T47D (cell line): Measurements from ENCODE around the gene CAMK2D.

Source experiments
- DNase-seq, 2 experiments: peaks; one replicate each; pipeline versions ENCODE4 v3.0.0 to v3.0.0-alpha.2; 2011 to 2012; ENCODE audit warnings: low read depth in 1 of 2, low spot score in 1 of 2
- JUND ChIP-seq: IDR thresholded peaks from 2 replicates; pipeline ENCODE4 v1.6.1; 2012; ENCODE audit warnings: low read depth
- in situ Hi-C: cut with HindIII; loops from 2 replicates; pipeline ENCODE4 v1.10.0; 2016; ENCODE audit warnings: low sequenced_read_pairs, low pct_unique_long_range_greater_than_20kb

CAMK2D gene

DNA sequence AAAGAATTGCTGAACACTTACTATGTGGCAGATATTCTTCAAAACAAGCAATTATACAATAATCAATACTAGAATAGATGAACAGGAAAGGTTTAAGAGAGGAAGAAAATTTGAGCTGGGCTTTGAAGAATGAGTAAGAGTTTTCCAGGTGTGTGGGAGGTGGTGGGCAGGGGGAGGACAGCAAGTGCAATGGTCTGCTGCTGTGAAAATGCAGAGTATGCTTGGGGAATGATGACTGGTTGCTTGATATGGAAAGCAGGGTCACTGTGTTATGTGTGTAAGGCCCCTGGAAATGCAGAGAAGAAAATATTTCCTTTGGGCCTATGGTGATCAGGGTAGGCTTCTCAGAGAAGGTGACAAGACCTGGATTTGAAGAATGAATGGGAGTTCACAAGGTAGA, 300.3 kb downstream of the CAMK2D start:
- DNase-seq, result no peak
- no peak for TF ChIP-seq JUND
- in situ Hi-C loops, result no loop called here

DNA sequence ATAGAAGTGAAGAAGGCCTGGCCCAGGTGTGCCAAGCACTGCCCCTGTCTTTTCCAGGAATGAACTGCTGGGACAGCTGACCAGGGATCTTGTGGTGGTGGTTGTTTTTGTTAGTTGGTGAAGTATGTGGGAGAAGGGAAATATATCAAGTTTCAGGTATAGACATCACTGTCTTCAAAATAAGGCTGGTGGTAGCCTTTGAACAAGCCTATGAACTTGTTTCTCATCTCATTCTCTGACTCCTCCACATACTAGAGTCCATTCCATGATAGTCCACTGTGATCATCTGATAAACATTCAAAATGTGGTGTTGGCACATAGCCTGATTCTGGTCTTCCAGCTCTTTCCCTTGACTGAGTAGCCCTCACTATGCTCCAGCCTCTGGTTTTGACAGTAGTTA, 303.7 kb downstream of the CAMK2D start:
- in situ Hi-C loops, result no loop called here
- no peak for TF ChIP-seq JUND
- no peak for DNase-seq

DNA sequence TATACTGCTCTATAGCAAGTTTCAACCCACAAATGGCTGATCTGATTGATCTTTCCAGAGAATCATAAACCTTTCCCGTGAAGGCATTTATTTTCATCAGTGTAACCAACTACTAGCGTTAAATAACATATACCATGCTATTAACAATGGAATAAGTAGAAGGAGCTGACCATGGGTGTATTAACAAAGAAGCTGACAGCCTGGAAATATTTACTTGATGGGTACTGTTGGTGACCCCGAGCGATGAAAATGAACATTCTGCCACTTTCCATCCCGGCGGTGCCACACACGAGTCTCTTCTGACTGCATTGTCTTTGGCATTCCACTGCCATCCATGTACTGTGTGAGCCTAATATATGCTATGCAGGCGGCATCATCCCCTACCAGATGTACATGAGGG, 304.4 kb downstream of the CAMK2D start:
- in situ Hi-C loops, result no loop called here

DNA sequence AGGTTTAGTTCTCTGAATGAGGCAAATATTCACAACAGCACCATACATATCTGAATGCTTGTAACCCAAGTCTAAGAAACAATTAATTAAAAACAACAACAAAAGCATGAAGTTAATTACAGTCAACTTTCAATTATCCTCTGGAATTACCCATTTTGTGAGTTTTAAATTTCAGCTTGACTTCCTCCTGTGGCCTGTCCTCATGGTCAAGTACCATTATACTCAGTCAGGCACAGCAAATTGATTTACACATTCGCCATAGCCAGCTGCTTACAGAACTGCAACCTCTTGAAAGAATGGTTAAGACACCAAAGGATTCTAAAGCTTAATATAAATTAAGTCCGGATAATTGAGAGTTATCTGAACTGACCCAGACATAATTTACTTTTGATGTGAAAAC, 306.5 kb downstream of the CAMK2D start:
- no peak for DNase-seq
- in situ Hi-C loops, result no loop called here
- TF ChIP-seq JUND, result no peak

More for the DNA sequence above, 304.4 kb downstream of the CAMK2D start:
- DNase-seq, result no peak
- no peak for TF ChIP-seq JUND

DNA sequence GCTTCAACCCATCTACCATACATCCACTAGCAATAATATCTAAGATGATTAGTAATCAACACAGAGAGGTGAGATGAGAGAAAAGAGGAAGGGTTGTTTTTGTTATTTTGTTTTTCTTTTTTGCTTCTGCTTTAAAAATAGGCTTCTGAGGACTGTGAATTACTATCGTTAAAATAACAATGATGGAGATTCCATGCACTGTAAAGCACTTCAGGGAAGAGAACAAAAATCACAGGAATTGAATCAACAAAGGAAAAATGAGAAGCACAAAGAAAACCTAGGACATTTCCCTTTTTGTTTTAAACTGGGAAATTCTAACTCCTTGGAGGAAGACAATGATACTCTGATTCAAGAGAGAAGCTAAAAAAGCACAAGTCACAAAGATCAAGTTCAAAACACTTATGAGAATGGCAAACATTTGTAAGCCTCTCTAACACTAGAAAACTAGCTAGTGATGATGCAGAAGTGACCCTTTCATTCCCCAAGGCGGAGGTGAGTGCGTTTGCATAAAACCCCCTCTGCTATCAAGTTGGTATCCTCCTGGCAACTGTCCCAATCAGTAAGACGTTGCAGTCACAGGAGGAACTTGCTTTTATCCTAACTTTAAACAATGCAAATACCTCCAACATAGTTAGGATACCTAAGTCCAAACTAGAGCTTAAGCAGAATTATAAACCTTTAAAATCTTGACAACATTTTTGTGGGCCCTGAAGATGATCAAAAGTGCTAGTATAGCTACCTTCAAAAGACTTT, 308.5 kb downstream of the CAMK2D start:
- DNase-seq, result peak in 1 of 2 experiments; percentile 8
- in situ Hi-C loops, result no loop called here
- TF ChIP-seq JUND, result no peak

DNA sequence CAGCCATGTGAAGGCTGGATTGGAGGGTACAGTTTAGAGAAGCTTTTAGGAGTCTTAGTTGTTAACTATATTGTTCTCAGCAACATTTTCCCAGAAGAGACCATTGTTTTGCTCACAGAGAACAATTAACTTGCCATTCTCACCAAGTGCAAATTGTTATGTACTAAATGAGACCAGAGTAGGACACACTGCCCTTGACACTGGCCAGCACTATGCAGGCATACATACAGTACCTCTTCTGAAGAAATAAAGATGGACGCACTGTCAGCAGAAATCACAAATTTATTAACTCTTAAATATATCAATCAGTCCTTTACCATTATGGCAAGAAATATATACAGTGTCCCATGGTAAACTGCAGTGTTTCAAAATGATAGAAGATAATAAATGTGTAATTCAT, 309.4 kb downstream of the CAMK2D start:
- DNase-seq, result no peak
- TF ChIP-seq JUND, result no peak
- in situ Hi-C loops, result no loop called here

DNA sequence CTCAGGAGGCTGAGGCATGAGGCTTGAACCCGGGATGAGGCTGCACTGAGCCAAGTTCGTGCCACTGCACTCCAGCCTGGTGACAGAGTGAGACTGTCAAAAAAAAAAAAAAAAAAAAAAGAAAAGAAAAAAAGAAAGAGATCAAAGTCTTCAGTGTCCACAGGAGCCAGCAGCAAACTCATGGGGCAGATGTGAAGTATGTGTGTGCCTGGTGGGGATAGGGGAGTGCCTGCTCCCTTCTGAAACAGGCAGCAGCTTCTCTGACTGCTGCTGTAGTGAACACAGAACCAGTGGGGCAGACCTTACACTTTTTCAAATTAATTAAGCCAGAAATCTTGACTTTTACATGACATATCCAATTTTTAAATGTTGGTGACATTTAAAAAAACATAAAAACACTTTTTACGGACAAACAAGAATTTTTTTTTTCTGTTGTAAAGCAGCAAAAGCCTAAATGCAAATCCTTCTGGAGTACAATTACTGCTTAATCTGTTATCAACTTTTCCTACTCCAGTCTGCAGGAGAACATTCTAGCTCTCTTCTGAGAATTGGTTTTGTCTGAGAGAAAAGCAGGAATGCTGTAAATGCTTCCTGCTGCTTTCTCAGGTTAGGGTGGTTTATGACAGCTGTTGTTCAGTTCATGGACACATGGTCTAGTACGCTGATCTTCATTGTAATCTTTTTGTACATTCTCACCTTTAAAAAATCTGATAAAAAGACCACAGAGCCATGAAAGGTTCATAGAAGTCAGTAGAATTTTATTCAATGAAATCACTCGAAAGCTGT, 311.1 kb downstream of the CAMK2D start:
- DNase-seq, result no peak
- TF ChIP-seq JUND, result no peak
- in situ Hi-C loops, result no loop called here

DNA sequence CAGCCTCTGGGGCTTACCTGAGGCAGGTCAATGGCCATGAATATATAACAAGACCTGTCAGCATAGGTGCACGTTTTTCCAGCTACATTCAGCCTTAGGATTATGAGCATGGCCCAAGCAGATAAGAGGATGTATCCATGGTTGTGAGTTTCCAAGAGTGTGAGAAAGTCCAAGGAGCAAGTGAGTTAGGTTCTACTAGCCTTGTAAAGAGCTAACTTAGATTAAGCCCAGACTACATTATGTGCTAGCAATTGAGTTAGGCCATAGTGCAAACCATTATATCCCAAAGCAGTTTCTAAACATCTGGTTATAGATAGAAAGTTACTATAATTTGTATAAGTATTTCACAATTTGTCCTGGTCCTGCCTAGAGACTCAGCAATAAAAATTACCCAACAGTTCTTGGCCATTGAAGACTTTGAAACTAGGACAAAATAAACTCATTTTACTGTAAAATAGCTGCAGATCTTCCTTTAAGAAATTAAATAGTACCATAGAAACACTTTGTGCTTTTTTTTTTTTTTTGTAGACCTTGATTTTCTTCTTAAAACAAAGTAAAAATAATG, 312.0 kb downstream of the CAMK2D start:
- DNase-seq, result no peak
- no peak for TF ChIP-seq JUND
- in situ Hi-C loops, result no loop called here

DNA sequence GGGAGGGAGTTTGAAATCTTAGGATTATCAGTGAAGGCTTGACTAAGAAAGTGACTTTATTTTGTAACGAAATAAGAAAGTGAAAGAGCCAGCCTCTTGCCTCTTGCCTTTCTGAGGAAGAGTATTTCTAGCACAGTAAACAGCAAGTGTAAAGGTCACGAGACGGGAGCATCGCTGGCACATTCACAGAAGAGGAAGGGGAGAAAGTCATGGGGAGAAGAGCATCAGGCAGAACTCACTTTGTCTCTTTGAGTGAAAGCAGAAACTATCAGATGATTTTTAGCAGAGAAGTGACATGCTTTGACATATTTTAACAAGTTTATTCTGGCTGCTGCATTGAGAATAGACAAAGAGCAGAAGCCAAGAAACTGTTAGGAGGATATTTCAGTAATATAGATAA, 313.8 kb downstream of the CAMK2D start:
- TF ChIP-seq JUND, result no peak
- in situ Hi-C loops, result no loop called here
- DNase-seq, result no peak

DNA sequence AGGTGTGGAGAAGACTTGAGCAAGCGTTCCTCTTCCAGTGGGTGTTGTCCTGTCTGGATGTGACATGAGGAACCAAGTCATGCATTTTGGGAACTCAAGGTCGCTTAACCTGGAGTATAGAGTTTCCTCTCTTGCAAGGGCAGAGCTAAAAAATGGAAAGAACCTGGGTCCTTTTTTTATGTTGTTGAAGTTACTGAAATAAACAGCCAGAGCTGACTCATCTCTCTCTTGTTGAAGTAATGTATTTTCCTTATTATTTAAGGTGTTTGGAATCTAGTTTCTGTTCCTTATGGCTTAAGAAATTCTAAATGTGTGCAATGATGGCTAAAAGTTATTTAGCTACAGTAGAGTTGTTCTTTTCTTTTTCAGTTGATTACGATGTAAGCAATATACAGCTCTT, 314.5 kb downstream of the CAMK2D start:
- no peak for DNase-seq
- no peak for TF ChIP-seq JUND
- in situ Hi-C loops, result no loop called here

DNA sequence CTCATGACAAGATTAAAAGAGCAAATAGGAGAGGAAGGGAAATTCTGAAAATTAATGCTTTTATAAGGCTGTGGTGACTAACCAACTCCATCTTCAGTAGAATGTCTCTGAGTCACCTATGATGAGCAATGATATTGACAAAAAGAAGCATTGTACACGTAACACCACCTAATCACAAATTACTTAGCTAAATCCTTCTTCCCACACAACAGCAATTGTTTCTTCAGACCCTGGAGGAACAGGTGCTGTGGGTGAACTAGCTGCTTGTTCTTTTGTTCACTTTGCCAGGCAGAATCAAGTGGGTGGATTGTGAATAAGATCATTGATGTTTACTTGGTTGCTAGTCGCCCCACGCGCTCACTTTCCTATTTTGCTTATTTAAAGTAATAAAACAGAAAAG, 315.5 kb downstream of the CAMK2D start:
- DNase-seq, result no peak
- in situ Hi-C loops, result no loop called here
- no peak for TF ChIP-seq JUND

DNA sequence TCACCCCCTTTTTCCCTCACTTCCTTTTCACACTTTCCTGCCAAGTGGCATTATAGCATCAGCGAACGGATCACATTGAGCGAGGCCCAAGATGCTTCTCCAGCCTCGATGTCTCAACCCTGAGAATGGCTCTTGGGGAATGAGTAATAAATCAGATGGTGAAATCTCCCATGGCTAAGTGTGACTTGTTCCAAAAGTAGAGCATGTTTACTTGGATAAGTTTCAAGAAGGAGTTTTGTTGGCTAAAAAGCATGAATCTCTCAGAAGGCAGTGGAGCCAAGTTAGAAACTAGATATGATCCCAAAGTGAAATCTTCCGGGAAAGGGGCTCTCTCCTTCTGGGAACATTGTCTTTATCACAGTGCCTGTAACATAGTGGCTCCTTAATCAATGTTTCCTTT, 316.3 kb downstream of the CAMK2D start:
- in situ Hi-C loops, result no loop called here
- TF ChIP-seq JUND, result no peak
- no peak for DNase-seq

DNA sequence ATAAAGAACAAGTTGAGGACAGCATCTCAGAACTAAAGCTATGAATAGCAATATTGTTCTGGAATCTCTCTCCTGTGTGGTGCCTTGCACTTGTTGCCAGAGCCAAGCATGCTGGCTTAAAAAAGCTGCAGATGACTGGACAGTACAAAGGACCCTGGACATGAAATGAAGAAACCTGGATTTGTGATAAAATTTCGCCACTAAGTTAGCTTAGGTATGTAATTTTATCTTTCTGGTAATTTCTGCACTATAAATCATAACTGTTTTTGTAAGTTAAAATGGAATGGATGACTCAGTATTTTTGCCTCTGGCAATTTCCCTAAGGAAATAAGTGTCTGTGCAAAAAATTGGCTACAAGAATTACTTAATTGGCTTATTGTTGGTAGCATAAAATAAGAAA, 317.2 kb downstream of the CAMK2D start:
- in situ Hi-C loops, result no loop called here
- no peak for TF ChIP-seq JUND
- DNase-seq, result no peak
